K562 (cell line): ENCODE results near the gene POLN. TPM values are rescaled to one million over a fixed set of nuclear protein-coding genes. Genes with fewer than 3 reads are reported as not detected.

ENCODE experiments used
- ATAC-seq: fragments of 200-7000 bp; cut with Tn5 transposase; 3 replicates; pipeline ENCODE4 v1.9.1; 2020; ENCODE audit warnings: moderate library complexity
- BruUV-seq: library from RNA; stranded (reverse); fragments of 400-500 nt; replicated peaks from 2 replicates; lab custom pipeline; 2021; lab: Mats Ljungman, UMichigan
- CTCF ChIA-PET: fragments of 300-600 bp; formaldehyde crosslinking; extraction: SDS; loops from one replicate; lab custom pipeline; 2021; ENCODE audit warnings: low intra/inter-chr PET ratio; lab: Yijun Ruan, JAX
- POLR2A ChIA-PET: fragments of 300-600, 350-650 bp; sonication (Branson Sonifier 250); formaldehyde crosslinking; extraction: SDS; loops from one replicate; lab custom pipeline; 2021; ENCODE audit warnings: antibody characterized with exemption, inconsistent platforms; lab: Yijun Ruan, JAX
- DNase-seq, 4 experiments: peaks; one replicate each; pipeline versions ENCODE4 v3.0.0 to v3.0.0-alpha.2; 2011 to 2018; ENCODE audit warnings: low spot score in 3 of 4, mixed read lengths in 3 of 4; ENCODE audit errors: extremely low read depth in 1 of 4
- FAIRE-seq: peaks from 2 replicates; lab custom pipeline; 2011; peaks lifted over from hg19 to GRCh38; lab: Jason Lieb, UNC
- H2AFZ ChIP-seq: 2 replicates; pipeline ENCODE4 v1.6.0; 2011; ENCODE audit warnings: low read depth, low read length, control low read depth, inconsistent platforms
- H3K27ac ChIP-seq: fragments of 200-600 bp; 3 replicates; pipeline ENCODE4 v1.8.0; 2011; ENCODE audit warnings: low read depth, mild to moderate bottlenecking, control low read depth, inconsistent platforms, low read length, moderate library complexity, mixed read lengths; ENCODE audit errors: extremely low read depth
- H3K27me3 ChIP-seq, 2 experiments: fragments of 300-600 bp in 1 of 2; 2 replicates in 1 of 2; 3 replicates in 1 of 2; pipeline versions ENCODE4 v1.6.0 to v1.8.0; 2011; ENCODE audit warnings: inconsistent platforms in 2 of 2, low read length in 2 of 2, mild to moderate bottlenecking in 1 of 2, mixed read lengths in 1 of 2, moderate library complexity in 1 of 2; ENCODE audit not compliant: control insufficient read depth in 2 of 2, insufficient read depth in 2 of 2
- H3K36me3 ChIP-seq: fragments of 300-600 bp; 3 replicates; pipeline ENCODE4 v1.8.0; 2011; ENCODE audit warnings: mild to moderate bottlenecking, low read length, inconsistent platforms; ENCODE audit not compliant: control insufficient read depth, insufficient read depth
- H3K4me1 ChIP-seq, 2 experiments: fragments of 200-600 bp in 1 of 2; replicated peaks in 1 of 2; 2 replicates in 1 of 2; 3 replicates in 1 of 2; pipeline versions ENCODE4 v1.5.1 to v1.8.0; 2011; ENCODE audit warnings: inconsistent platforms in 2 of 2, low read length in 2 of 2, mild to moderate bottlenecking in 1 of 2, mixed read lengths in 1 of 2, moderate library complexity in 1 of 2; ENCODE audit not compliant: control insufficient read depth in 2 of 2, insufficient read depth in 2 of 2
- H3K4me2 ChIP-seq: 2 replicates; pipeline ENCODE4 v1.6.1; 2011; ENCODE audit warnings: low read length, control low read depth, inconsistent platforms, mixed read lengths; ENCODE audit not compliant: insufficient read depth
- H3K4me3 ChIP-seq: fragments of 200-600 bp; sonication (generic), shearing (Covaris generic); 2 replicates; pipeline ENCODE4 v1.5.1; 2016; ENCODE audit warnings: control low read depth, inconsistent platforms
- H3K79me2 ChIP-seq: fragments of 200-600 bp; 3 replicates; pipeline ENCODE4 v1.8.0; 2011; ENCODE audit warnings: low read length, inconsistent platforms; ENCODE audit not compliant: control insufficient read depth, insufficient read depth
- H3K9ac ChIP-seq, 2 experiments: 2 replicates each; pipeline versions ENCODE4 v1.6.0 to v1.6.1; 2011; ENCODE audit warnings: low read depth in 2 of 2, low read length in 2 of 2, control low read depth in 1 of 2, inconsistent platforms in 1 of 2, mild to moderate bottlenecking in 1 of 2, mixed read lengths in 1 of 2; ENCODE audit not compliant: insufficient read depth in 1 of 2
- H3K9me1 ChIP-seq: one replicate; pipeline ENCODE4 v1.6.0; 2011; ENCODE audit warnings: inconsistent platforms, mild to moderate bottlenecking, low read length, moderate library complexity; ENCODE audit not compliant: control insufficient read depth, insufficient read depth
- H3K9me3 ChIP-seq: replicated peaks from 2 replicates; pipeline ENCODE4 v1.5.1; 2011; ENCODE audit warnings: low read depth, low read length, inconsistent platforms; ENCODE audit not compliant: control insufficient read depth, insufficient read depth
- H4K20me1 ChIP-seq: replicated peaks from 2 replicates; pipeline ENCODE4 v1.6.1; 2011; ENCODE audit warnings: low read length, inconsistent platforms, mixed read lengths; ENCODE audit not compliant: control insufficient read depth, insufficient read depth
- JUN ChIP-seq, 2 experiments: sonication (generic) in 1 of 2; formaldehyde crosslinking in 1 of 2; IDR thresholded peaks; 2 replicates each; pipeline versions ENCODE4 v1.6.1 to v1.8.0; 2012 to 2022; ENCODE audit warnings: borderline replicate concordance in 2 of 2, mild to moderate bottlenecking in 2 of 2, improper control_type of control experiment in 1 of 2, low read depth in 1 of 2, low read length in 1 of 2, missing genetic modification reagents in 1 of 2
- POLR2B ChIP-seq: fragments of 450-650 bp; IDR thresholded peaks from 2 replicates; pipeline ENCODE4 v1.6.1; 2018; ENCODE audit warnings: low read depth; ENCODE audit not compliant: partially characterized antibody
- POLR2G ChIP-seq: fragments of 200-400 bp; formaldehyde crosslinking; IDR thresholded peaks from 2 replicates; pipeline ENCODE4 v1.6.1; 2017; ENCODE audit warnings: low read depth, mild to moderate bottlenecking, antibody characterized with exemption, low read length, moderate library complexity
- WGBS: fragments of 100-300 bp; shearing (Covaris generic); methylation state at CpG from one replicate; pipeline ENCODE4 v1.1.6; 2016; ENCODE audit warnings: low coverage, mixed read lengths; ENCODE audit not compliant: insufficient coverage; ENCODE audit errors: missing lambda C conversion rate; 5-methylcytosine and 5-hydroxymethylcytosine counted together
- in situ Hi-C: fragments of 300-500 bp; cut with MboI; formaldehyde crosslinking; loops from 4 replicates; pipeline ENCODE4 v1.15.0; 2018; ENCODE audit warnings: inconsistent platforms, mixed read lengths
- intact Hi-C: fragments of 100-400 bp; cut with micrococcal nuclease; formaldehyde crosslinking; loops from 2 replicates; pipeline ENCODE4 v1.14.2; 2022
- polyA plus RNA-seq, 8 experiments: library from polyadenylated mRNA; depleted of rRNA in 4 of 8; stranded (reverse) in 5 of 8; unstranded in 3 of 8; fragments of >200 nt; fragmentation: Nextera tagmentation in 2 of 8; fragmentation: Illumina TruSeq in 1 of 8; extraction: Ambion mirVana in 2 of 8; extraction: Trizol in 1 of 8; gene quantifications; 2 replicates each; pipeline versions ENCODE4 v1.2.1 to v1.2.3, GENCODE V29; 2011 to 2014; ENCODE audit warnings: inconsistent platforms in 1 of 8, missing spikeins in 1 of 8
- total RNA-seq, 7 experiments: library from RNA; depleted of rRNA in 6 of 7; stranded (reverse); fragments of >200 nt in 6 of 7; fragmentation: Illumina TruSeq in 2 of 7; extraction: Trizol in 2 of 7; gene quantifications; 2 replicates each; pipeline versions ENCODE4 v1.2.1 to v1.2.3, GENCODE V29; 2011 to 2021; ENCODE audit warnings: low replicate concordance in 1 of 7

POLN gene
- total and polyA plus RNA-seq, 9 of the 15 experiments (the other 6 are each of a cell fraction or from before 2014, with no cell fraction given): 0.08 to 0.91 (median 0.32) TPM

DNA sequence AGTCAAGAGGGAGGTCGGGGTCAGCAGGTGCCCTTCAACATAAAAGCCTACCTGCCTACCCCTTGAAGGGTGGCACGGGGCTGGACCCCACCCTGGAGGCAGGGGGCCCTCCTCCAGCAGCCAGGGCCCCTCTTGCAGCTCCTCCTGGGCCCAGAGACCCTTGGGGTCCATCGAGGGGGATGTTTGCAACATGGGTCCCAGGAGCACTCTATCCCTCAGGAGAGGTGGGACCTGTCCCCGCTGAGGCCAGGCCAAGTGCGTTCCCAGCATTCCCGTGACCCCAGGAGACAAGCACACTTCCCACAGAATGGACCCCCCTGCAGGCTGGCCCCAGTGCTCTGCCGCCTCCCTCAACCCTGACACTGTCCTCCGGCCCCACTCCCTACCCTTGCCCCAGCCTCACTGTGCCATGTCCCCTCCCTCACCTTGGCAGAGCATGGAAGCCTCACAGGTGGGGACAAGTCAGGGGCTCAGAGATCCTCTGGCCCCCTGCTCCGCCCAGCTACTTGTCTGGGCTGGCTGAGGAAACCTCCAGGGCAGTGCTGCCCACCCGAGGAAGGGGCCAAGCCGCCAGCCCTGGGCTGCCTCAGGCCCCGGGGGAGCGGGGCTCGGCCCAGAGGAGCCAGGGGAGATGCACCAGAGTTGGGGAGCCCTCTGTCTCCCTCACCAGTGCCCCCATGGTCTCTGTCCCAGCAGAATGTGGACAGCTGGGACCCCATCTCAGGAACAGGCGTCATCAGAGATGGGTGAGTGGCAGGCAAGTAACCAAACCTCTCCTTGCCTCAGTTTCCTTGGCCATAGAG is 17.8 kb upstream of the POLN start:
- in situ Hi-C loops (no loop called here), intact Hi-C loops (loop anchor here (5.0 kb wide), 1 partner anchor 158 kb away; the partner anchor contains the start of genes CFAP99 and ZFYVE28)
- no TSS peak for BruUV-seq
- ChIA-PET CTCF (no interaction called here), POLR2A (interaction anchor here (0.6 to 1.8 kb wide), 3 partner anchors 10 to 192 kb away, joined by 3 to 7 read pairs (median 3); no protein-coding TSS in a partner anchor)
- peak; percentile 28; the same call in 1 of the 2 replicates for TF ChIP-seq POLR2G
- TF ChIP-seq JUN (IDR thresholded peaks at IDR 0.05; ENCODE audit: borderline replicate concordance, low read depth, low read length): no peak
- 0 out of 2 replicates have a peak, but pooled peaks have one; percentile 35 for TF ChIP-seq JUN (CRISPR knock-in tag; IDR thresholded peaks at IDR 0.05; ENCODE audit: borderline replicate concordance)
- no peak for TF ChIP-seq POLR2B
- ATAC-seq (no peak), FAIRE-seq (peak; percentile 46), DNase-seq (no peak)
- Histone ChIP-seq H3K4me2 (peak overlapping the region; percentile 77; the same call in 1 of the 2 replicates), H3K4me3 (no peak overlapping the region), H3K9me1 (no peaks in the 10 kb centered on the region), H3K79me2 (peaks cover 5% of the 10 kb centered on the region; the same call in 1 of the 3 replicates), H3K4me1 (peaks cover 9 to 76% of the 10 kb centered on the region in 2 experiments; a peak in 4 of 5 replicates), H3K27me3 (no peaks in the 10 kb centered on the region), H3K9me3 (no peaks in the 10 kb centered on the region), H3K36me3 (no peaks in the 10 kb centered on the region), H3K9ac (peak overlapping the region in 1 of 2 experiments; percentile 93; a peak in 2 of 4 replicates), H2AFZ (no peak overlapping the region), H3K27ac (no peak overlapping the region), H4K20me1 (no peaks in the 10 kb centered on the region)
- WGBS: 85% methylated on average over 15 of the region's 15 CpGs
